NCI-H69 (cell line): Measurements from ENCODE around the gene GPC1.

Experiments
- DNase-seq: peaks from one replicate; lab custom pipeline; 2025; lab: John Stamatoyannopoulos, UW

The GPC1 gene

GRCh38 chr2:240513549-240514287 is 78.3 kb downstream of the GPC1 start:
- DNase-seq = peak; percentile 46

GRCh38 chr2:240514631-240515030 is 79.2 kb downstream of the GPC1 start:
- DNase-seq = peak; percentile 18

GRCh38 chr2:240517342-240517741 is 81.9 kb downstream of the GPC1 start:
- DNase-seq = no peak
